ENCODE results near the gene MUC20. TPM values are rescaled to one million over a fixed set of nuclear protein-coding genes. Genes with fewer than 3 reads are reported as not detected.

Gene MUC20
- total RNA-seq, 1 experiment from 2014 or later, result 176 TPM

DNA sequence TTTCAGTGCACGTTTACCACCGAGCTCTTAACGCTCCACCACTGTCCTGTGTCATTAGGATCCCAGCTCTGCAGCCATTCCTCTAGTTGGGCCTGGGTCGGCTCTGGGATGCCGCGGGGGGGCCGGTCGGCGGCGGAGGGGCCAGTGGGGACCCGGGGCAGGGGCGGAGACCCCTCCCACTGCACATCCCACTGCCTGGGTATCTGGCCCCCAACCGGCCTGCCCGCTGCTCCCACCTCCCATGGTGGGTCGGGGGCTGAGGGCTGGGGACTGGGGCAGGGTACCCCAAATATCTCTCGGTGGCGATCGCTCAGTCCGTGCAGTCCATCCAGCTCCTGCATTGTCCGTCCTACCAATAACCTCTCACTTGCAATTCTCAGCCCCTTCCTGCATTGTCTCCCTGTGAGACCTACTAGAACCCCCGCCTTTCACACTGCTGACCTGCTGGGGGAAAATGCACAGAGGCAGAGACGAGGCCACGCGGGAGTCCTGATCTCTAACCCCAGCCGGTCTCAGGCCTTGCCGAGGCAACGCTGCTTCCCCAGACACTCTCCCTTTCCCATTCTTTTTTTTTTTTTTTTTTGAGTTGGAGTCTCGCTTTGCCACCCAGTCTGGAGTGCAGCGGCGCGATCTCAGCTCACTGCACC, 24.0 kb upstream of the MUC20 start:
- Histone ChIP-seq H3K4me1 (replicated peaks; ENCODE audit: insufficient read depth) (peaks cover 39% of the 10 kb centered on the region), H3K27ac (peak overlapping the region; percentile 90), H2AFZ (no peak overlapping the region), H3K4me2 (no peak overlapping the region), H3K36me3 (ENCODE audit: low read depth) (peaks cover 32% of the 10 kb centered on the region), H3K9me2 (ENCODE audit: insufficient read depth) (no peaks in the 10 kb centered on the region), H3K27me3 (ENCODE audit: insufficient read depth, low read depth) (no peaks in the 10 kb centered on the region), H3K79me2 (ENCODE audit: low read depth) (no peaks in the 10 kb centered on the region), H4K20me1 (ENCODE audit: insufficient read depth) (no peaks in the 10 kb centered on the region), H3K4me3 (no peak overlapping the region), H3K9me3 (ENCODE audit: insufficient read depth, low read depth) (no peaks in the 10 kb centered on the region), H3F3A (ENCODE audit: insufficient read depth, low read depth) (peaks cover 72% of the 10 kb centered on the region)
- POLR2A ChIA-PET (ENCODE audit: unreplicated experiment), result interaction anchor here (0.7 kb wide), 1 partner anchor 153 kb away, joined by 7 read pairs; no protein-coding TSS in a partner anchor
- TF ChIP-seq CTCF (conservative IDR thresholded peaks at IDR 0.05) (no peak), EZH2 (IDR thresholded peaks at IDR 0.05; ENCODE audit: low read depth) (no peak)
- DNase-seq, result no peak
- CTCF ChIA-PET, result no interaction called here
- intact Hi-C loops (cut with micrococcal nuclease; ENCODE audit: unreplicated experiment), result no loop called here
- BruUV-seq (replicated peaks), result no TSS peak

DNA sequence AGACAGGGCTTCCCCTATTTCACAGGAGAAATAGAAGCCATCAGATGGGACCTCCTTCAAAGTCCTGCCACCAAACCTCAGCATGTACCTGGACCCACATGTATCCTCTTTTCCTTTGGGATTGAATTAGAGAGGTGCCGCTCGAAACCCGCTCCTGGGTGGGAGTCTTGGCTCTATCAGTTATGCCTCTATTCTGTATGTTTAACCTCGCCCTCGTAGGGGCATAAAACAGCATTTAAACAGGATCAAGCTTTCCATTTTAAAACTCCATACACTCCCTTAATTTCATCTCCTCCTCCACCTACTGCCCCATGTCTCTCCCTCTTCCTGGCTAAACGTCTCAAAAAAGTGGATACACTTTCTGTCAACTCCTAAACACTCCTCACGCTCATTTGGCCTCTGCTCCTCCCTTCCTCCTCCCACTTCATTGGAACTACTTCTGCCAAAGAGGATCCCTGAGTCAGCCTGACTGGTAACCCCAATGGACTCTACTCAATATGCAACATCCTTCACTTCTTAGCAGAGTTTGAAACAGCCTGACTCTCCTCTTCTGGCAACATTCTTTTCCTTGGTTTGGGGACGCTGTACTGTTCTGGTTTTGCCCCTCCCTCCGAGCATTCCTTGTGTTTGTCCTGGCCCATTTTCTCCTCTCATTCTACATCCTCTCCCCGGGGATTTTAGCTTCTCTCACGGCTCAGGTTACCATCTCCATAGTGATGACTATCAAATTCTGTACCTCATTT, 23.0 kb upstream of the MUC20 start:
- H3K27ac ChIP-seq, result peak overlapping the region; percentile 90

More for the DNA sequence above, 23.0 kb upstream of the MUC20 start:
- peaks cover 23% of the 10 kb centered on the region for H3K36me3 ChIP-seq (ENCODE audit: low read depth)
- H4K20me1 ChIP-seq (ENCODE audit: insufficient read depth), result no peaks in the 10 kb centered on the region
- no peaks in the 10 kb centered on the region for H3K9me3 ChIP-seq (ENCODE audit: insufficient read depth, low read depth)
- ChIA-PET POLR2A (ENCODE audit: unreplicated experiment) (interaction anchor here (0.5 to 0.7 kb wide), 2 partner anchors 152 to 273 kb away, joined by 6 to 7 read pairs; no protein-coding TSS in a partner anchor), CTCF (interaction anchor here (0.6 kb wide), 1 partner anchor 19 kb away, joined by 5 read pairs; no protein-coding TSS in a partner anchor)
- peak overlapping the region; percentile 60 for H3K4me2 ChIP-seq
- H2AFZ ChIP-seq, result no peak overlapping the region
- H3K4me3 ChIP-seq, result peak overlapping the region; percentile 0; the same call in 1 of the 2 replicates
- BruUV-seq (replicated peaks), result TSS peak; percentile 98
- intact Hi-C loops (cut with micrococcal nuclease; ENCODE audit: unreplicated experiment), result loop anchor here (1.0 kb wide), 3 partner anchors 19 to 124 kb away; partner anchors contain the start of gene MUC20
- DNase-seq, result peak; percentile 77 to 93
- no peak for TF ChIP-seq EZH2 (IDR thresholded peaks at IDR 0.05; ENCODE audit: low read depth)
- no peak for TF ChIP-seq CTCF (conservative IDR thresholded peaks at IDR 0.05)
- no peaks in the 10 kb centered on the region for H3K79me2 ChIP-seq (ENCODE audit: low read depth)
- peaks cover 79% of the 10 kb centered on the region for H3F3A ChIP-seq (ENCODE audit: insufficient read depth, low read depth)
- peaks cover 39% of the 10 kb centered on the region for H3K4me1 ChIP-seq (replicated peaks; ENCODE audit: insufficient read depth)
- no peaks in the 10 kb centered on the region for H3K9me2 ChIP-seq (ENCODE audit: insufficient read depth)
- no peaks in the 10 kb centered on the region for H3K27me3 ChIP-seq (ENCODE audit: insufficient read depth, low read depth)
